Measurements from ENCODE around the gene EDA.

The EDA gene

GRCh38 chrX:69615779-69616456, at the start of gene EDA:
TSS of gene EDA (plus strand) at chrX:69616113.
- peak; percentile 87 for DNase-seq

- DNase-seq, result no peak
These were observed 47.1 kb upstream of the EDA start for GRCh38 chrX:69568828-69569227.

- DNase-seq, result no peak
These were observed 18.5 kb upstream of the EDA start for GRCh38 chrX:69597399-69597798.

GRCh38 chrX:69600182-69600581, 15.7 kb upstream of the EDA start:
- DNase-seq, result no peak

- DNase-seq, result no peak
These were observed 12.2 kb upstream of the EDA start for GRCh38 chrX:69603566-69604194.

- no peak for DNase-seq
These were observed 10.4 kb upstream of the EDA start for GRCh38 chrX:69605521-69605920.

GRCh38 chrX:69607616-69608015, 8.3 kb upstream of the EDA start:
- DNase-seq, result no peak

GRCh38 chrX:69613946-69614345, 2.0 kb upstream of the EDA start:
- DNase-seq, result no peak

- no peak for DNase-seq
These were observed 1.0 kb upstream of the EDA start for GRCh38 chrX:69614886-69615285.

GRCh38 chrX:69615342-69615741, 571 bp upstream of the EDA start:
- no peak for DNase-seq

GRCh38 chrX:69616457-69617203, 717 bp downstream of the EDA start:
- peak; percentile 61 for DNase-seq

- peak; percentile 52 for DNase-seq
These were observed 2.9 kb downstream of the EDA start for GRCh38 chrX:69618803-69619202.

GRCh38 chrX:69626129-69626528, 10.2 kb downstream of the EDA start:
- DNase-seq, result no peak

- DNase-seq, result no peak
These were observed 11.8 kb downstream of the EDA start for GRCh38 chrX:69627744-69628143.

- DNase-seq, result no peak
These were observed 14.2 kb downstream of the EDA start for GRCh38 chrX:69630147-69630546.

- DNase-seq, result no peak
These were observed 48.8 kb downstream of the EDA start for GRCh38 chrX:69664693-69665092.

GRCh38 chrX:69670001-69670555, 54.2 kb downstream of the EDA start:
- no peak for DNase-seq

- no peak for DNase-seq
These were observed 59.0 kb downstream of the EDA start for GRCh38 chrX:69674891-69675290.

GRCh38 chrX:69705818-69706217, 89.9 kb downstream of the EDA start:
- no peak for DNase-seq

- no peak for DNase-seq
These were observed 102.2 kb downstream of the EDA start for GRCh38 chrX:69718102-69718501.

- no peak for DNase-seq
These were observed 108.4 kb downstream of the EDA start for GRCh38 chrX:69724307-69724706.

- DNase-seq, result no peak
These were observed 124.4 kb downstream of the EDA start for GRCh38 chrX:69740317-69740716.

- DNase-seq, result no peak
These were observed 125.8 kb downstream of the EDA start for GRCh38 chrX:69741721-69742120.

- DNase-seq, result no peak
These were observed 130.1 kb downstream of the EDA start for GRCh38 chrX:69746051-69746450.

Measured in activated effector memory CD4-positive, alpha-beta T cell treated with anti-CD3 and anti-CD28 coated beads, Interleukin-2, amount 50 U/mL, for 16 hours (primary cell).